HG02884 (cell line): ENCODE measurements around the gene JMJD1C.
A peak's percentile ranks its signal among the peaks of the same experiment; 100 is the strongest.

Experiments used
- ATAC-seq: cut with Tn5 transposase; IDR thresholded peaks from one replicate; pipeline ENCODE4 v1.9.1; 2021; ENCODE audit warnings: mild to moderate bottlenecking, moderate library complexity; ENCODE audit not compliant: unreplicated experiment

Gene JMJD1C

DNA sequence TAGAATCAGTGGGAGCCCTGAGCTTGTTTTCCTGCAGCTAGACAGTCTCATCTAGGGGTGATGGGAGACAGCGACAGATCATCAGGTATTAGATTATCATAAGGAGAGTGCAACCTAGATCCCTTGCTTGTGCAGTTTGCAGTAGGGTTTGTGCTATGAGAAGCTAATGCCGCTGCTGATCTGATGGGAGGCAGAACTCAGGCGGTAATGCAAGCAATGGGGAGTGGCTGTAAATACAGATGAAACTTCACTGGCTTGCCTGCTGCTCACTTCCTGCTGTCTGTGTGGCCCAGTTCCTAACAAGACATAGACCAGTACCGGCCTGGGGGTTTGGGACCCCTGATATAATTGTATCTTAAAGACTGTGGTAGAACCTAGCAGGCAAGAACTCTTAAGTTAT is 315.0 kb downstream of the JMJD1C start:
- no peak for ATAC-seq

DNA sequence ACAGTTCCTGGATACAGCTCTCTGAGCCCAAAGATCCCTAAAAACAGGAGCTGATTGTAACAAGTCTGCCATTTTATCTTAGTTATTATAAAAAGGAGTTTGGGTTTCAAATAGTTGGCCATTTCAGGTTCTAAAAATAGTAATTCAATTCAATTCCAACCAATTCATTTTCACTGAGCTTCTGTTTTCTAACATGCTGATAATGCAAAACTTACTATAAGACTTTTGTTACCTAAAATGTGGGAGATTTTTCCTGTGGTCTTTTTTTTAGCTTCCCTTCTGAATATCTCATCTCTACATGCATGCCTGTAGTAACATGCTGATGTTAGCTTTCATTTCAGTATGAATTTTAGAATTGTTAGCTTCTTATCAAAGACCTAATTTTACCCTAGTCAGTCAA is 319.3 kb downstream of the JMJD1C start:
- no peak for ATAC-seq

DNA sequence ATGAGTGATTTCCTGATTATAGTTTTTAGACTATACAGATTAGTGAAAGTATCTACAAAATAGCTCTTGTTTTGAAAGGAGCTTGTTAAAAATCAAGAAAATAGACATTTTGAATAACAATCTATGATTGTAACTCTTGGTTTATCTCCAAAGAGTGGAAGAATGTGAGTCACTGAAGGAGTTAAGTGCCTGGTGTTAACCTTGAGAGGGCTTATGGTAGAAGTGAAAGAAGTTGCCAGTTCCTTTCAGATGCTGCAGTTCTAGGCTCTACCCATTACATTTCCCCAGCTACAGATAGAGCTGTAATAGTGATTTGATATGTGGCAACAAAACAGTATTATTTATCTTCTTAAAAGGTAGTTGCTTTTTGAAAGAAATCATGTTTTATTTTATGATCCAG is 320.0 kb downstream of the JMJD1C start:
- ATAC-seq, result peak; percentile 73

DNA sequence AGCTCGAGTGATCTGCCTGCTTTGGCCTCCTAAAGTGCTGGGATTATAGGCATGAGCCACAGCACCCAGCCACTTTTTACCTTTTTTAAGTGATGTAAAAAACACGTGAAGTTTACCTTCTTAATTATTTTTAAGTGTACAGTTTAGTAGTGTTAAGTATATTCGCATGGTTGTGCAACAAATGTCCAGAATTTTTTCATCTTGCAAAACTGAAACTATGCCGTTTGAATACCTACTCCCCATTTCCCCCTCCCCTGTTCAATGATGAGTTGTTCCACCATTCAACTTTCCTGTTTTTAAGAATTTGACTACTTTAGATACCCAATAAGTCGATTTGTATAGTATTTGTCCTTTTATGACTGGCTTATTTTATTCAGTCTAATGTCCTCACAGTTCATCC is 321.8 kb downstream of the JMJD1C start:
- no peak for ATAC-seq

DNA sequence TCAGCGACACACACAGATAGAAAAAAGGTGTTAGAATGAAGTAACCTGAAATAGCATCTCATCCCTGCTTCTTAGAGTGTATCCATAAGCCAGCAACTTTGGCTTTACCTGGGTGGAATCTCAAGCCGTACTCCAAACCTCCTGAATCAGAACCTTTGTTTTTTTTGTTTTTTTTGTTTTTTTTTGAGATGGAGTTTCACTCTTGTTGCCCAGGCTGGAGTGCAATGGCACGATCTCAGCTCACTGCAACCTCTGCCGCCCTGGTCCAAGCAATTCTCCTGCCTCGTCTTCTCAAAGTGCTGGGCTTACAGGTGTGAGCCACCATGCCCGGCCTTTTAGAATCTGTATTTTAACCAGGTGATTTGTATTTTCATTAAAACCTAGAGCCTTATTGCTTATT is 323.6 kb downstream of the JMJD1C start:
- ATAC-seq, result no peak

DNA sequence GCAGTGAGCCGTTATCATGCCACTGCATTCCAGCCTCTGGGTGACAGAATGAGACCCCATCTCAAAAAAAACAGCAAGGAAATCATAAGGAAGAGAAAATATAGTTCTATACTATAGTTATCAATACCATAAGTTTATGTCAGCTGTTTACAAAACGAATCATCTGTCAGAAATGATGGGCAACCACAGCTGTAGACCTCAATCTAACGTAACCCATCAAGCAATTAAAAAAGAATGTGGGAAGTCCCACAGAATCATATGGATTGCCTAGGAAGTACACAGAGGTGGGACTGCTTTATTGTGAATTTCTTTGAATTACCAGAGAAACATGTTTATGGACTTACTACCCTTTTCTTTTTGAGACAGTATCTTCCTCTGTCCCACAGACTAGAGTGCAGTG is 325.7 kb downstream of the JMJD1C start:
- ATAC-seq, result no peak

DNA sequence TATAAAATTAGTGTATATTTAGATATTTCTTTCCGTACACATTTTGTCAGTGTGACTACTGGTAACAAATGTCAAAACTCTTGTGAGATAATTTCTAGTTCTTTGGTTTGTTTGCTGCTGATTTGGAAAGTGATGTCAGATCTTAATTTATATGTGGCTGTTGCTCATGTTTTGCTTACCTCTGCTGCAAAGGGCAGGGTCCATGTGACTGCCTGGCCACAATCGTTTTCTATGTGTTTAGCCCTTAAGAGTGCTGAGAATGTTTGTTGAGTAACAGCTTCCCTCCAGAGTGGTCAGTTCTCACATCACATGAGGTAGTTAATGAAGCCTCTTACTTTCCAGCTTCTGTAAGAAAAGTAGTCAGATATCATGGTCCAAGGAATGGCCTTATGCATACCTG is 328.5 kb downstream of the JMJD1C start:
- no peak for ATAC-seq

DNA sequence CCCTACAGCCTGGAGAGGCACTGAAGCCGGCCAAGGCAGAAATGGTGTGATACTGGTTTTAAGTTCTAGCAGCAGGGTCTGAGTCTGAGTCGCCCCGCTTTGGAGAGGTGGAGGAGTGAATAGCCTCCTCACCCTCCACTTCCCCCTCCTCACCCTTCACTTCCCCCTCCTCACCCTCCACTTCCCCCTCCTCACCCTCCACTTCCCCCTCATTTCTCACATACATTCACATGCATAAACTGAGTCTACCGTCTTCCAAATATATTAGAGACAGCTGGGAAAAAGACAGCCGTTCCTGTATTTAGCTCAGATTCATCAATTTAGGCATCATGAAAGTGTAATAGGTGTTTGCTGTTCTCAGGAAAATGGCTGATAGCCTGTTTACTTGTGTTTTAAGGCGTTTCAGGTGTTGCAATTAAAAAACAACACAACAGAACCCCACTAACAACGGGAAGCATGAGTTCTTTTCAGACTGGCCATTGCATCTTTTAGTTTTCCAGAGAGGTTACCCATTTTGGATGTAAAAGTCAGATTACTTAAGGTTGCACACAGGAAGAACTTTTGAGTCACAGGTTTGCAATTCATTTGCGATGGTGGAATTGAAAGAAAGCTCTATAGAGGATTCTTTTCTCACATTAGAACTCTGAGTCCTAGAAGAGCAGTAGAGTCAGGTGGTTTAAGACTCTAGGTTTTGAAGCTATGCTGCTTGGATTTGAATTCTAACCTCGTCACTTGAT is 331.8 kb downstream of the JMJD1C start:
- no peak for ATAC-seq

DNA sequence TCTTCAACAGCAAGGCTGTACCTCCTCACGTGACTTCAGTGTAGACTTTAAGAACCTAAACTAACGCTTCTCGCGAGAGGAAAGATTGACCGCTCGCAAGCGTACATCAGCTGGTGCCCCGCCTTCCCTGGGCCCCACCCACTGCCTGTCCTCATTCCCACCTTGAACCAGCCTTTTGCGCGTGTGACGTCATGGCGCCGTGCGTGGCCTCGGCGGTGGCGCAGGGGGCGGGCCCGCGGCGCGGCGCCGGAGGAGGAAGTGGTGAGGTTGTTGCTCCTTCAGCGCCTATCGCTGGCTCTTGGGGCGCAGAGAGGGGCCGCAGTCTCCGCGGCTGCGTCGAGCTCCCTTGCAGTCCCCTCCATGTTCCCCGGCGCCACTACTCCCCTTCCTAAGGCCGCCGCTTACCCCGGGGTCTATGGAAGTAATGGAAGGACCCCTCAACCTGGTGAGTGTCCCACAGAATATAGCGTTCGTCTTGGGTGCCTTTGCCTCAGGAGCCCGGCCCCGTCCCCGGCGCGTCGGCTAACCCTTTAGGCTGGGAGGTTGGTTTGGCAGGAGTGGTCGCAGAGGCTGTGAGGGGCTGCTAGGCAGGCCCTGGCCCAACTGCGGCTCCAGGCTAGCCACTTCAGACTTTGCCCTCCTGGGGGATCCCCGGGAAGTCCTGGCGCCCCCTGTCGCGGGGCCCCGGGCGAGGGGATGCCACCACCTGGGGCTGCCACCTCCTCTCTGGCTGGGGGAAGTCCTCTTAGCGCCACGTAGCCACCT is 332.5 kb downstream of the JMJD1C start, which contains the start of gene NRBF2:
Gene NRBF2, plus strand, starts transcription at position 273 of the 765 bp plus-strand sequence. Its CDS starts 143 bp downstream, at position 416.
- ATAC-seq, result peak; percentile 94

DNA sequence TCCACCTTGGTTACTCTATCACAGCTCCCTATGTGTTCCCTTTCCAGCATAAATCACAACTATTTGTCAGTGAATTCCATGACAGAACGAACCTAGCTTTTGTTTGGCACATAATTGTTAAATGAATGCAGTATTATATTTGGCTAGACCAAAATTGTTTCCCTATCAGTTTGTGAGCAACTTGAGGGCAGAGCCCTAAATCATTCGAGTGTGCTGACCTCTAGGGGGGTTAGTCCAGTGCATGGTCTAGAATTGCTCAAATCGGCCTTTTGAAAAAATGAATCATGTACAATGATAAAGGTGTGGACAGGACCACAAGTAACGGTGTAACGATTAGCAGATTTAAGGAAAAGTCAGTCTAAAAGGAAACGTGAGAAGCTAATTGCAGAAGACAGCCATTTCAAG is 333.1 kb downstream of the JMJD1C start:
- ATAC-seq, result no peak

DNA sequence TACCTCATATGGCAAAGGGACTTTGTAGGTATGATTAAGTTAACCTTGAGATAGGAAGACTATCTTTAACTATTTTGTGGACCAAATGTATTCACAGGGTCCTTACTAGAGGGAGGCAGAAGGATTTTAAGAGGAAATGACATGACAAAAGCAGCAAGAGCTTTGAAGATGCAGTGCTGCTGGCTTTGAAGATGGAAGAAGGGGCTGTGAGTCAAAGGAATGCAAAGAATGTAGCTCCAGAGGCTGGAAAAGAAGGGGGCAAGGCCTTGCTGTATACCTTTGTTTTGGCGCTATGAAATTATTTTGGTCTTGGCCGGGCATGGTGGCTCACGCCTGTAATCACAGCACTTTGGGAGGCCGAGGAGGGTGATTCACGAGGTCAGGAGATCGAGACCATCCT is 335.9 kb downstream of the JMJD1C start:
- ATAC-seq, result no peak

DNA sequence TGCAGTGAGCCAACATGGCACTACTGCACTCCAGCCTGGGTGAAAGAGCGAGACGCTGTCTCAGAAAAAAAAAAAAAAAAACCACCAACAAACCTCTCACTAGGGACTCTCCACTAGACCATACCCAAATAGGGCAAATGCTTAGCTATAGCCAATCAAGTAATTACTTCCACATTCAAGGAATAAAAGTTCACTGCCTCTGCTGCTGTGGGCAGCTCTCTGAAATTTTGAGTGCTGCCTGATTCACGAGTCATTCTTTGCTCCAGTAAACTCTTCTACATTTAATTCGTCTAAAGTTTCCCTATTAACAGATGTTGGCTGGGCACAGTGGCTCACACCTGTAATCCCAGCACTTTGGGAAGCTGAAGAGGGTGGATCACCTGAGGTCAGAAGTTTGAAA is 337.3 kb downstream of the JMJD1C start:
- ATAC-seq, result no peak

DNA sequence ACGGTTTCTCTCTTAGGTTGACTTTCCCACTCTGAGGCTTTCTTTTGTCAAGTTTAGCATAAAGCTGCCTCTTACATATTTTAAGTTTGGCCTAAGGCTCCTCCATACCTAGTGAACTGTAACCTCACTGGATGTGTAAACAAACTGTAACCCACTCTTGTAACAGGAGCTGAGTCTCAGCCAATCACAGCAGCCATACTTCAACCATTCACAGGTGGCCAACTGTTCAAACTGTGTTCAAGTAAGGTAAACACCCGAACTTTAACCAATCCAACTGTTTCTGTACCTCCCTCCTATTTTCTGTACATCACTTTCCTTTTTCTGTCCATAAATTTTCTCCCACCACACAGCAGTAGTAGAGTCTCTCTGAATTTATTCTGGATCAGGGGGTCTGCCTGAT is 340.3 kb downstream of the JMJD1C start:
- ATAC-seq, result no peak

DNA sequence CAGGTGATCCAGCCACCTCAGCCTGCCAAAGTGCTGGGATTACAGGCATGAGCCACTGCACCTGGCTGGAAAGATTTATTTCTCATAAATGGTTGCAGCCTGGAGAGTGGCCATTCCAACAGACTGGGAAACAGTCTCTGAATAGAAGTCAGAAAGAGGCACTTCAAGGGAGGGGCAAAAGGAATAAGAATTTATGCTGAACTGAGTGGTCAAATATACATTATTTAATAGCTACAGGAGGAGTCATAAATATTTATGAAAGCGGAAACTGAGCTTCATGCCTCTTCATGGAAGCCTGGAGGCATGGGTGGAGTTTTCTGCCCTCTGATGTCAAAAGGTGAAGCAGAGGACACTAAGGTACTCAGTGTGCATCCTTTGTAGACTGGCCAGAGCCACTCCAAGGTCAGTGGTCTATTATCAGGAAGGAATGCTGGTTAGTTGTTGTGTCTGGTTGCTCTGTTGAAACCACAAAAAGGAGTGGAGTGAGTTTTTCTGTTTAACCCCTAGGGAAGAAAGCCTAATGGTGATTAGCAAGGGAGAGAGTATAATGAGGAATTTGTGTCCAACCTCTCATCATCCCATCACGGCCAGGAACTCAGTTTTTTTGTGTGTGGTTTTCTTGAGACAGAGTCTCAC is 341.9 kb downstream of the JMJD1C start:
- ATAC-seq, result no peak

DNA sequence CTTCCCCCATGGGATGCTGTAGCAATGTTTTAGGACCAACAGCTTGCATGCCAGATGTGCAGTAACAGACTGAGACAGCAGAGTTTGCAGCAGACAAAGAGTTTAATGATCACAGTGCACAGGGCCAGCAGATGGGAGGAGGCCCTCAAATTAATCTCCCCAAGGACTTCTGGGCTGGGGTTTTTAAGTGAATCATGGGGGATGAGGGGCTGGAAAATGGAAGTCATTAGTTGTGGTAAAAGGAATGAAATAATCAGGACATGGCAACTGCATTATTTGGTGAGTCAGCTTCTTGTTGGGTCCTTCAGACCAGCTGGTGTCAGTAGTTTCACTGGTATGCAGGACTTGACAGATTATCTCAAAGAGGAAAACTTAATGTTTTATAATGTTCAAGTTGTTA is 345.2 kb downstream of the JMJD1C start:
- no peak for ATAC-seq

DNA sequence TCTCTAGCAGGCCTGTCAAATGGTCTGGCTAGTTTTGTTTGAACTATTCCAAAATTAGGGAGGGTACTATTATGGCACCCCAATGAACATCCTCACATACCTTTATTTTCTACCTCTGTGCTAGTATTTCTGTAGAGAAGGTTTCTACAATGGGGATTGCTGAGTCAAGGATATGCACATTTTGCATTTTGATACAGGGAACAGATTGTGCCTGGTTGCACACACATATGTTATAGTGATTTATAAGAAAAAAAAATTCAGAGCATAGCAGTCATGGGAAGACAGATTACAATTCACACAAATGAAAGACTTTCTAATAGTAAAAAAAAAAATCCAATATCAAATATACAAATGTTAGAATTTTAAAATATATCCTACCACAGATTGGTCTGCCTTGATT is 346.7 kb downstream of the JMJD1C start:
- ATAC-seq, result no peak
